ENCODE data around the gene FGR.

- TF ChIP-seq EZH2 (IDR thresholded peaks at IDR 0.05) (no peak), POLR2AphosphoS5 (IDR thresholded peaks at IDR 0.05; ENCODE audit: borderline replicate concordance, low read depth, low read length) (no peak), FOXP2 (optimal IDR thresholded peaks at IDR 0.05; ENCODE audit: control extremely low read depth, extremely low read length, insufficient read depth) (no peak)
These were observed 29.3 kb upstream of the FGR start for GRCh38 chr1:27664291-27664690.
